ENCODE data around the gene GPATCH2.
A peak's percentile ranks its signal among the peaks of the same experiment; 100 is the strongest.

Gene GPATCH2

DNA sequence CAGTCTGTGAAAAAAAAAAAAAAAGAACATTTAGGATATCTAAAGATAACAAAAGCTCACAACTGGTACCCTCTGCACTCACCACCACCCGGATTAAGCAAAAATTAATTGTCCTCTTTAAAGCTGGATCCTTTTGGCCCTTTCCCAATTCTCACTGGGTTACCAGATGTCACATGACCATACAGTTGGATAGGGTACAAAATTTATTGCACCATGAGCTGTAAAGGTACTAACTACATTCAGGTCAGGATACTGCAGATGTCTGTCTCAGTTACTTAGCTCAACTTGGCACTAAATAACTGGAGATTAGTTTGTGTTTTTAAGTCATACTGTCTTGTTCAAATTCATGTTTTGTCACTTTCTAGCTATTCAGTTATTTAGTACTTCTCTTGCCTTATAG, 96.3 kb downstream of the GPATCH2 start:
- Histone ChIP-seq H3K36me3 (replicated peaks) (no peaks in the 10 kb centered on the region), H3K27ac (no peak overlapping the region), H3K27me3 (replicated peaks) (no peaks in the 10 kb centered on the region), H3K4me3 (ENCODE audit: low read depth, low read length) (no peak overlapping the region)
- TF ChIP-seq, protein P1, sequence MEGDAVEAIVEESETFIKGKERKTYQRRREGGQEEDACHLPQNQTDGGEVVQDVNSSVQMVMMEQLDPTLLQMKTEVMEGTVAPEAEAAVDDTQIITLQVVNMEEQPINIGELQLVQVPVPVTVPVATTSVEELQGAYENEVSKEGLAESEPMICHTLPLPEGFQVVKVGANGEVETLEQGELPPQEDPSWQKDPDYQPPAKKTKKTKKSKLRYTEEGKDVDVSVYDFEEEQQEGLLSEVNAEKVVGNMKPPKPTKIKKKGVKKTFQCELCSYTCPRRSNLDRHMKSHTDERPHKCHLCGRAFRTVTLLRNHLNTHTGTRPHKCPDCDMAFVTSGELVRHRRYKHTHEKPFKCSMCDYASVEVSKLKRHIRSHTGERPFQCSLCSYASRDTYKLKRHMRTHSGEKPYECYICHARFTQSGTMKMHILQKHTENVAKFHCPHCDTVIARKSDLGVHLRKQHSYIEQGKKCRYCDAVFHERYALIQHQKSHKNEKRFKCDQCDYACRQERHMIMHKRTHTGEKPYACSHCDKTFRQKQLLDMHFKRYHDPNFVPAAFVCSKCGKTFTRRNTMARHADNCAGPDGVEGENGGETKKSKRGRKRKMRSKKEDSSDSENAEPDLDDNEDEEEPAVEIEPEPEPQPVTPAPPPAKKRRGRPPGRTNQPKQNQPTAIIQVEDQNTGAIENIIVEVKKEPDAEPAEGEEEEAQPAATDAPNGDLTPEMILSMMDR (IDR thresholded peaks at IDR 0.05; ENCODE audit: low read depth, low read length, missing control alignments): no peak
- no peak for DNase-seq
- in situ Hi-C loops (cut with HindIII; ENCODE audit: low pct_ligation_motif_present, low sequenced_read_pairs): no loop called here

DNA sequence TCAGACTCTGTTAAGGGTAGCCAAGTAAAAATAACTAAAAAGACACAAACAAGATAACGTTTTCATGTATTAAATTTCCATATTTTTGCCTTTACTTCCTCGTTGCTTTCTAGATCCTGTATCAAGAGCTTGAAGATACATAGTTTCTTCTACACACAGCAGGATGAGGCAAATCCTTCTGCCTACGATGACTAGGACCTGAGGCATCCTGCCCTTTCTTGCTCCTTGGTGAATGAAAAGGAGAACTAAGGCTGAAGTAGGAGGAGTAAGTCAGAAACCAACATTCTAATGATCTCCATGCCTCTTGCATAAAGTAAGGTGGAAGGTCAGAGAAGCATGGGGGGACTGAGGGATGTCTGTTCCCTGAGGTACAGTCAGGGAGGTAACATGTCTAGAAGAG, 102.6 kb downstream of the GPATCH2 start:
- in situ Hi-C loops (cut with HindIII; ENCODE audit: low pct_ligation_motif_present, low sequenced_read_pairs): no loop called here
- Histone ChIP-seq H3K4me3 (ENCODE audit: low read depth, low read length) (no peak overlapping the region), H3K27ac (no peak overlapping the region), H3K27me3 (replicated peaks) (no peaks in the 10 kb centered on the region), H3K36me3 (replicated peaks) (no peaks in the 10 kb centered on the region)
- DNase-seq: peak; percentile 75
- TF ChIP-seq, protein P1 (IDR thresholded peaks at IDR 0.05; ENCODE audit: low read depth, low read length, missing control alignments): no peak

DNA sequence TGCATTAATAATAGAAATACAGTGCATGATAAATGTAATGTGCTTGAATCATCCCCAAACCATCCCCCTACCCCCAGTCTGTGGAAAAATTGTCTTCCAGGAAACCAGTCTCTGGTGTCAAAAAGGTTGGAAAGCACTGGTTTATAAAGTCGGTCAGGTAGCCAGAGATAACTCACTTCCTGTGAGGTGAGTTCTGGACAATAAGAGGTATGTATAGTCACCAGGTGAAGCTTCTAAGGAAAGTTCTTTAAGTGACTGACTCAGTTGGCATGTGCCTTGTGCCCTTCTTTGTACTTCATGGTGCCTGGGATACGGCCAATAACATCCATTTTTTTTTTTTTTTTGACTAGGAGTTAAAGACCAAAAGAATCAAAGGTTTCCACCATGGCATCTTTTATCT, 103.7 kb downstream of the GPATCH2 start:
- TF ChIP-seq, protein P1 (IDR thresholded peaks at IDR 0.05; ENCODE audit: low read depth, low read length, missing control alignments): no peak
- Histone ChIP-seq H3K27ac (no peak overlapping the region), H3K36me3 (replicated peaks) (no peaks in the 10 kb centered on the region), H3K4me3 (ENCODE audit: low read depth, low read length) (no peak overlapping the region), H3K27me3 (replicated peaks) (no peaks in the 10 kb centered on the region)
- DNase-seq: no peak
- in situ Hi-C loops (cut with HindIII; ENCODE audit: low pct_ligation_motif_present, low sequenced_read_pairs): no loop called here

DNA sequence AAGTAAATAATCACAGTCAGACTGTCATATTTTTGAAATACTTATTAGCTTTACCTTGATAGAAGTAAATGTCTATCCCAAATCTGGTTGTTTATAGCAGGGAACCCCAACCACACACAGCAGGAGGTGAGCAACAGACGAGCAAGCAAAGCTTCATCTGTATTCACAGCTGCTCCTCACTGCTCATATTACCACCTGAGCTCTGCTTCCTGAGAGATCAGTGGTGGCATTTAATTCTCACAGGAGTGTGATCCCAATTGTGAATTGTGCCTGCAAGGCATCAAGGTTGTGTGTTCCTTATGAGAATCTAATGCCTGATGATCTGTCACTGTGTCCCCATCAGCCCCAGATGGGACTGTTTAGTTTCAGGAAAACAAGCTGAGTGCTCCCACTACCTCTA, 104.3 kb downstream of the GPATCH2 start:
- TF ChIP-seq, protein P1 (IDR thresholded peaks at IDR 0.05; ENCODE audit: low read depth, low read length, missing control alignments): no peak
- DNase-seq: peak; percentile 2
- in situ Hi-C loops (cut with HindIII; ENCODE audit: low pct_ligation_motif_present, low sequenced_read_pairs): no loop called here
- Histone ChIP-seq H3K27ac (no peak overlapping the region), H3K4me3 (ENCODE audit: low read depth, low read length) (no peak overlapping the region), H3K27me3 (replicated peaks) (no peaks in the 10 kb centered on the region), H3K36me3 (replicated peaks) (no peaks in the 10 kb centered on the region)

DNA sequence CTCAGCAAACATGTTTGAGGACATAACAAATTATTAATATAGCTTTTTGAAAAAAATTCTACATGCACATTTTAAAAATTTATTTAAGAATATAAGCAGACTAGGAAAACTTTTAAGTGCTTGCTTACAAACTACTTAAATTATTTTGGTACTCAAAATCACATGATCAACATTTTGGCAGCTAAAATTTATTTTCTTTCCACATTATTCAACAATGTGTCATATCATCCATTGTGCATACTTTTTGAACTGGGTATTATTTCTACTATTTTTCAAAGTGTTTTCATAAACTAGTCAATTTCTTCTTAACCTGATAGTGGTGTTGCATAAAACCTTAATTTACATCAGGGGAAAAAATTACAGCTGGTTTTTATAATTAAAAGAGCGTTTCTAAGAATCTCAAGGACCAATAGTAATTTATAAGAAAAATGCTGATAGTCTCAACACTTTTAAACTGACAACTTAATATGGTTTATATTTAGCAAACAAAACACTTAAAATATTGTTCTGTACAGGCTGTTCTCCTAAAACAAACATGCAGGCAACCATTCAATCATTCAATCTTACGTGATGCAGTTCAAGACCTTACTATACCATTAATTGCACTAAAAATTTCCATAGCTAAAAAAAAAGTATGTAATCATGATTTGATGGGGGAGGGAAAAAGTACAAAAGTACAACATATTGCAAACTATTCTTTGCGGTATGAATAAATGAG, 105.0 kb downstream of the GPATCH2 start:
- no peak for DNase-seq
- in situ Hi-C loops (cut with HindIII; ENCODE audit: low pct_ligation_motif_present, low sequenced_read_pairs): no loop called here
- TF ChIP-seq, protein P1 (IDR thresholded peaks at IDR 0.05; ENCODE audit: low read depth, low read length, missing control alignments): no peak

More for the DNA sequence above, 105.0 kb downstream of the GPATCH2 start:
- H3K36me3 ChIP-seq (replicated peaks): no peaks in the 10 kb centered on the region
- no peak overlapping the region for H3K4me3 ChIP-seq (ENCODE audit: low read depth, low read length)
- peak overlapping the region; percentile 24 for H3K27ac ChIP-seq
- no peaks in the 10 kb centered on the region for H3K27me3 ChIP-seq (replicated peaks)

Measured in brain microvascular endothelial cell (primary cell).